Prostate gland (tissue), 2 donors: Measurements from ENCODE around the gene KRTAP20-2.

ENCODE experiments used
- CTCF ChIP-seq, 4 experiments: fragments of 200-600 bp in 2 of 4; fragments of 450-650 bp in 2 of 4; sonication (generic) in 2 of 4; IDR thresholded peaks; 1 replicate in 3 of 4; 2 replicates in 1 of 4; pipeline ENCODE4 v1.5.1; 2016 to 2019; ENCODE audit warnings: antibody characterized with exemption in 4 of 4, mild to moderate bottlenecking in 2 of 4, moderate library complexity in 2 of 4
- POLR2A ChIP-seq: fragments of 450-650 bp; IDR thresholded peaks from one replicate; pipeline ENCODE4 v1.6.1; 2016; ENCODE audit warnings: antibody characterized with exemption, mild to moderate bottlenecking
- POLR2AphosphoS5 ChIP-seq: sonication (generic); formaldehyde crosslinking; IDR thresholded peaks from one replicate; pipeline ENCODE4 v1.6.1; 2017; ENCODE audit warnings: antibody characterized with exemption

- TF ChIP-seq POLR2A = no peak
- TF ChIP-seq CTCF (IDR thresholded peaks at IDR 0.05) = no peak
- no peak for TF ChIP-seq POLR2AphosphoS5
Observed at GRCh38 chr21:30629200-30629599, 5.8 kb upstream of the KRTAP20-2 start.
